Effector memory CD8-positive, alpha-beta T cell (primary cell): ENCODE data around the gene CXCL14.

Experiments used
- ATAC-seq: fragments of 150-1000 bp; cut with Tn5 transposase; replicated peaks from 2 replicates; pipeline ENCODE4 v1.10.0; 2021; ENCODE audit warnings: mild to moderate bottlenecking, moderate library complexity
- DNase-seq, 3 experiments: peaks; one replicate each; pipeline ENCODE4 v3.0.0; 2021
- H3K27ac Mint-ChIP-seq, 2 donors: one replicate each; pipeline ENCODE4 v1.8.0; 2022; ENCODE audit warnings: mild to moderate bottlenecking in 2 of 2, mixed read lengths in 2 of 2, moderate library complexity in 2 of 2
- H3K27me3 Mint-ChIP-seq, 2 donors: one replicate each; pipeline ENCODE4 v1.8.0; 2022; ENCODE audit warnings: mixed read lengths in 2 of 2
- H3K36me3 Mint-ChIP-seq: one replicate; pipeline ENCODE4 v1.8.0; 2022; ENCODE audit warnings: mild to moderate bottlenecking, moderate library complexity, mixed read lengths; ENCODE audit not compliant: insufficient read depth
- H3K4me1 Mint-ChIP-seq, 2 donors: one replicate each; pipeline ENCODE4 v1.8.0; 2022; ENCODE audit warnings: low read depth in 2 of 2, mixed read lengths in 2 of 2
- H3K4me3 Mint-ChIP-seq, 2 donors: one replicate each; pipeline ENCODE4 v1.8.0; 2022; ENCODE audit warnings: mild to moderate bottlenecking in 2 of 2, mixed read lengths in 2 of 2, moderate library complexity in 2 of 2
- H3K9me3 Mint-ChIP-seq, 2 donors: one replicate each; pipeline ENCODE4 v1.8.0; 2022; ENCODE audit warnings: mixed read lengths in 2 of 2

The CXCL14 gene

DNA sequence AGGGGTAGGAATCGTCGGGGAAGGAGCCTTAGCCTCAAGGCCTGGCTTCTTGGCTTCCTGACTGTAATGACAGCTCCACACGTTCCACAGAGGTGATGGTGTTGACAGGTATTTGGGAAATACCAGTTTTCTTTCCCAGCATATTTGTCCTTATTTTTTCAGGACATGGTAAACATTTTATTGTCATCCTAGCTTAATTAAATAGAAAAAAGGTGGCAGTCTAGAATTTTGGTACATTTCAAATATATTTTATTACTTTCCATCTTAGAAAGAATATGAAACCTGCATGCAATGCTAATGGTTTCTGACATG is 8.4 kb downstream of the CXCL14 start:
- DNase-seq (no peak), ATAC-seq (no peak)
- H3K27ac Mint-ChIP-seq: no peak overlapping the region
- peaks cover 6 to 13% of the 10 kb centered on the region in 2 donors for H3K4me1 Mint-ChIP-seq
- H3K36me3 Mint-ChIP-seq: no peaks in the 10 kb centered on the region
- H3K9me3 Mint-ChIP-seq: no peaks in the 10 kb centered on the region
- peaks cover 12 to 76% of the 10 kb centered on the region in 2 donors for H3K27me3 Mint-ChIP-seq
- H3K4me3 Mint-ChIP-seq: no peak overlapping the region

DNA sequence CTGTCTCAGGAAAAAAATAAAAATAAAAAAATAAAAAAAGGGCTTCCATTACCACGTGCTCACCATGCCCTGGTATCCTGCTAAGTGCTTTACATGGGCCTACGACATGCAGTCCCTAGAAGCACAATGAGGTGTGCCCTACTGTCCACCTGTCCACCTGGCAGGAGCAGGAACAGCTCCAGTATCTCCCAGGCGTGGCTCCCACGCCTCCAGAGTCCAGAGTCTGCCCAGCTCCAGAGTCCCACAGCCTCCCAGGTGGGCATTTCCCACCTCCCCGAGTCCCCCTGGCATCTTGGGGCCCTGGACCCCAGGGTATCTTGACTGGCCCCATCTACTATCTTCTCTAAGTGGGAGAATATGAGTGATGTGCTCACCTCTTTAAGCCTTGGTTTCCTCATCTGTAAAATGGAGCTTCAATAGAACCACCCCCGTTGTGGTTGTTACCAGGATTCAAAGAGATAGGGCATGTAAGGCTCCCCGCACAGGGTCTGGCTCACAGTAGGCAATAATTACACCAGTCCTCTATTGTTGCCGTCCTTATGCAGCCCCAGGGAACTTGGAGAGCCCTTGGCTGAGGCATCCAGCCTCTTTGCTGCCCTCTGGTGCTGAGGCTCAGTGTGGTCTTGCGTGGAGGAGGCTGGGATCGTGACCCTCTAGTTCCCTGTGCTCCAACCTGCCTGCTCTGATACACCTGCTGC is 8.9 kb downstream of the CXCL14 start:
- Mint-ChIP-seq H3K9me3 (no peaks in the 10 kb centered on the region), H3K27ac (no peak overlapping the region), H3K27me3 (peaks cover 10 to 71% of the 10 kb centered on the region in 2 donors), H3K4me1 (peaks cover 6 to 13% of the 10 kb centered on the region in 2 donors), H3K4me3 (no peak overlapping the region), H3K36me3 (no peaks in the 10 kb centered on the region)
- ATAC-seq: no peak
- no peak for DNase-seq

DNA sequence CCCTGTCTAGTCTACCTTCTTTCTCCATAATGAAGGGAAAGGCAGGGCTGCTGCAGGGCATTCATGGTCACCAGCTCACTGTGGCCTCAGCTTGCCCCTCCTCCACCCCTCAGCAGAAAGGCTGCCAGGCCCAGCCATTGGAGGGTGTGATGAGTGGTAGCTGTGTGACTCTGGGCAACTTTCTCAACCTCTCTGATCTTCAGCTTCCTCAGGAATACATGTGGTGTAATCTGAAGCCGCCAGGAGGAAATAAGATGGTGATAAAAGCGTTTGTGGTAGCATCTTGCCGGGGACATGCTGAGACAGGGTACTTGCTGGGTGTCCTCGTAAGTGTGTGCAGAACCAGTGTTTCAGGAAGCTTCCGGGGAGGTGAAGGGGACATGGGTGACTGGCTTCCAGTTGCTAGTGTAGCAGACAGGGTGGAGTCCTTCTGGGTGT is 9.8 kb downstream of the CXCL14 start:
- peaks cover 6 to 13% of the 10 kb centered on the region in 2 donors for H3K4me1 Mint-ChIP-seq
- peaks cover 10 to 62% of the 10 kb centered on the region in 2 donors for H3K27me3 Mint-ChIP-seq
- H3K9me3 Mint-ChIP-seq: no peaks in the 10 kb centered on the region
- ATAC-seq (no peak), DNase-seq (no peak)
- H3K4me3 Mint-ChIP-seq: no peak overlapping the region
- no peak overlapping the region for H3K27ac Mint-ChIP-seq
- H3K36me3 Mint-ChIP-seq: no peaks in the 10 kb centered on the region

DNA sequence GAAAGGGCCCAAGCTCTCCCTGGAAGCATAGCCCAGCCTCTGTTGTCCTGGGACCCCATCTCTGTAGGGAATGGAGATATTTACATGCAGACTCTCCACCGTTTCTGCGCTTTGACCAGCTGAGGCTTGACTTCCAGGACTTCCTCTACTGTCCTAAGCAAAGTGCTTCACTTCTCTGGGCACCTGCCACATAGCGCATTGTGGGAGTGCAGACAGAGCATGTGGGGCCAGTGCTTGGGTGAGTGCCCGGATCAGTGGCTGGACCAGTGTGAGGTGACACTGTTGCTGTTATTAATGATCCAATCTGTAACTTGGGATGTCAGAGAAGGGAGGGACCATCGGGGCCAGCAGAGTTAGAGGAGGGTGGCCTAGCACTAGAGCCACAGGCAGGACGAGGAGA is 10.5 kb downstream of the CXCL14 start:
- Mint-ChIP-seq H3K27me3 (peaks cover 10 to 55% of the 10 kb centered on the region in 2 donors), H3K27ac (no peak overlapping the region), H3K9me3 (no peaks in the 10 kb centered on the region), H3K4me3 (no peak overlapping the region), H3K4me1 (peaks cover 6 to 13% of the 10 kb centered on the region in 2 donors), H3K36me3 (no peaks in the 10 kb centered on the region)
- ATAC-seq (no peak), DNase-seq (no peak)

DNA sequence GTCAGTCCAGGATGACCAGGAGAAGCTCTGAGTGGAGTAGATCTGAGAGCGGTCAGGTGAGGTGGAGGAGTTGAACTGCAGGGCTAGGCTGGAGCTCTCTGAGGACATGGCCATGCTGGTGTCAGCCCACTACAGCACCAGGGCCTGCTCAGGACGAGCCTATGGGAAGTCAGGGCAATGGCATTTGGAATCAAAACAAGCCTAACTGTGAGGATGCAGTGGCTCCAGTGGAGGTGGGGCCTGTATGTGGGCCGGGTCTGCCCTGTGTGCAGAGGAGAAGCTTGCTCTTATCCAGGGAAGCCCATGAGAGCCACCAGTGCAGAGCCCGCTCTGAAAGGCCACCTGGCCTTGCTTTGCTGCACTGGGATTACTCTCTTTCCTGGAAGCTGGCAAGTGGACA is 11.1 kb downstream of the CXCL14 start:
- Mint-ChIP-seq H3K9me3 (no peaks in the 10 kb centered on the region), H3K27me3 (peaks cover 6 to 50% of the 10 kb centered on the region in 2 donors), H3K27ac (no peak overlapping the region), H3K4me1 (peaks cover 6 to 13% of the 10 kb centered on the region in 2 donors), H3K4me3 (no peak overlapping the region), H3K36me3 (no peaks in the 10 kb centered on the region)
- ATAC-seq (no peak), DNase-seq (no peak)

DNA sequence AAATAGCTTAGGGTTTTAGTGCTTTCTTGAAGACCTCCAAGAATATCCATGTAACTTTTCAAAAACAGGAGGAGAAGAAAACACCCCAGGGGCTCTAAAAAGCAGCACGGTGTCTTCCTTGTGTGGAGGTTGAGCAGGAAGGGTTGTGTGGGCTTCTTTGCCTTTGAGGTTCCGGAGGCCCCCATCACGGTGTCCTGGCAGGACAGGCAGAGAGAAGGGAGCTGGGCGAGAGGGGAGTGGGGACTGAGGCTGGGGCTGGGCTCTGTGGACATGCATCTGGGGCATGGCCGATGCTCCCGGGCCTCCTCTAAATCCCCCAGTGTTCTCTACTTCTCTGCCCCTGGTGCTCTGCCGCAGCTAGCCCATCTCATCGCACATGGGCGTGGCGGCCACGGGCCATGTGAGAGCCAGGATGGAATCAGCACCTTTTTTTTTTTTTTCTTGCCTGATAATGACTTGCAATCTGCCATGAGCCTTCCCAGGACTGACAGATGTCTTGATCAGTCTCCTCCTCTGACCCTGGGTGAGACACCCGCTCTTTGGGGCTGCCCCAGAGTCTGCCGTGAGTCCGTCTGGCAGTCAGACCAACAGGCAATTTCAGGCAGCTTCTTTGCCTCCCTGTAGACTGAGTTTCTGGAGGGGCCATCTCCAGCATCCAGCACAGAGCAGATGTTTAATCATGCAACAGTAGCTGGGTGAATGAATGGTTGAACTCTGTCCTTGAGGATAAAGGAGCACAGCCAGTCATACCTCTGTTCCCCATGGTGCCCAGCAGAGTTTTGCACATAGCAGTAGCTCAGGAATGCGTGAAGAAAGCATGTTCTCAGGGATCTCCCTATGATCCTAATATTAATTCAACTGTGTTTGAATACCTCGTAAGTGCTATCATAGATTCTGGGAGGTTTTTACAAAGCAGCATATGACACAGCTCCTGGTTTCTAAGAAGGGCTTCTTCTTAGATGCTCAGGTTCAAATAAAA is 12.1 kb downstream of the CXCL14 start:
- Mint-ChIP-seq H3K36me3 (no peaks in the 10 kb centered on the region), H3K27me3 (peaks cover 0 to 46% of the 10 kb centered on the region in 2 donors), H3K9me3 (no peaks in the 10 kb centered on the region), H3K4me3 (no peak overlapping the region), H3K4me1 (peaks cover 6 to 13% of the 10 kb centered on the region in 2 donors), H3K27ac (no peak overlapping the region)
- DNase-seq: no peak
- no peak for ATAC-seq

DNA sequence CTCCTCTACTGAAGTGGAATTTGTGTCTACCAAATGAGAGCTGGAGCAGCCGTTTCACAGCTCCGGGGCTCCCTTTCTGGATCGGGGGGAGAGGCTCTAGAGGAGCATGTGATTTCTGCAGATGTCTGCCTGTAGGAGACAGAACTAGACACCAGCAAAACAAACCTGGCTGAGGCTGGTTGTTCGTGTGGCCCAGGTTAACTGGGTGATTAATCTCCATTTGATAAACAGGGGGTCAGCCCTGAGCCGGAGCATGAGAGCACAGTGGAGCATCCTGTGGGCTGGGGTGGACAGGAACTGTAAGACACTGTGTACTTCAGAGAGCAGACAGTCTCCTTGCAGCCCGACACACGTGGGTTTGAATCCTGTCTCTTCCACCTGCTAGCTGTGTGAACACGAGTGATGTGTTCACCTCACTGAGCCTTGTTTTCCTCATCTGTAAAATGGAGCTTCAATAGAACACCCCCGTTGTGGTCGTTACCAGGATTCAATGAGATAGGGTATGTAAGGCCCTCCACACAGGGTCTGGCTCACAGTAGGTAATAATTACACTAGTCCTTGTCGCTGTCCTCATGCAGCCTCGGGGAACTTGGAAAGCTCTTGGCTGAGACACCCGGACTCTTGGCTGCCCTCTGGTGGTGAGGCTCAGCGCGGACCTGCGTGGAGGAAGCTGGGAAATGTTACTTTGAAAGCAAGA is 12.9 kb downstream of the CXCL14 start:
- no peaks in the 10 kb centered on the region for H3K36me3 Mint-ChIP-seq
- no peak overlapping the region for H3K4me3 Mint-ChIP-seq
- DNase-seq (peak; percentile 57 to 60 (median 59)), ATAC-seq (peak; percentile 76)
- H3K4me1 Mint-ChIP-seq: peaks cover 7 to 15% of the 10 kb centered on the region in 2 donors
- peaks cover under 1 to 48% of the 10 kb centered on the region in 2 donors for H3K27me3 Mint-ChIP-seq
- no peaks in the 10 kb centered on the region for H3K9me3 Mint-ChIP-seq
- no peak overlapping the region for H3K27ac Mint-ChIP-seq

DNA sequence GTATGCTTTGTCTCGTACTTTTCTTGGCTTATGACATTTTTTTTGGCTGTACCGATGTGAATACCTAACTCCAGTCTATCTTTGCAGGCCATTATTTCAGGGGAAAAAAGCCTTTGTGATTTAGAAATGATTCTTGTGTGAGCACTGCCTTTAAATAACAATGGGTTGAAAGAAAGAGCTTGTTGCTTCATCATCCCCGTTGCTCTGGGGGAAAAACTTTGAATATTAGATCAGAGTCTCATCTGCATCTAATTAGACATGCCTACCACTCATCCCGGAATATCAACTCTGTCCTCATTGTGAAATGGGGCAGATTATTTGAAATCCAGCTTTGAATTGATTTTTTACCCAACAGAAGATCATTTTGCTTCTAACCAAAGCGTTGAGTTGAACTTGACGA is 13.5 kb downstream of the CXCL14 start:
- peaks cover 11 to 17% of the 10 kb centered on the region in 2 donors for H3K4me1 Mint-ChIP-seq

DNA sequence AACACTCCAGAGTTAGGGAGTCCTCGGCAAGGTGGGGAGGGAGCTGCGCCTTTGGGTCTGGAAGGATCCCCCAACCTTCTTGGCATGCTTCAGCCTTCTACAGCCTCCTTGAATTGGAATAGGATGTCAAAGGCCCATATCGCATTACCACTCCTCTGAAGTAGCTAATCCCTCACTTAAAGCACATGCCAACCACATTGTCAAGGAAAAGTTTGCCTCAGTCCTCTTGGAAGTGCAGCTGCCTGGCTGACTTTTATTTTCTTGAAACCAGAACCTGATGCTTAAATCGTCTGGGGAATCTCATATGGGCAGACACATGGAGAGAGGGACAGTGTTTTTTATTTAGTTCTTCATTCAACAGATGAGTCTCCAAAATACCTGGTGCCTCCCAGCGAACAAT is 14.5 kb downstream of the CXCL14 start:
- Mint-ChIP-seq H3K27ac (no peak overlapping the region), H3K4me3 (no peak overlapping the region), H3K4me1 (peaks cover 11 to 17% of the 10 kb centered on the region in 2 donors), H3K9me3 (no peaks in the 10 kb centered on the region), H3K27me3 (peaks cover 11 to 48% of the 10 kb centered on the region in 2 donors), H3K36me3 (no peaks in the 10 kb centered on the region)
- ATAC-seq (no peak), DNase-seq (no peak)

More for the DNA sequence above, 13.5 kb downstream of the CXCL14 start:
- Mint-ChIP-seq H3K27ac (no peak overlapping the region), H3K9me3 (no peaks in the 10 kb centered on the region), H3K36me3 (no peaks in the 10 kb centered on the region), H3K27me3 (peaks cover 7 to 53% of the 10 kb centered on the region in 2 donors), H3K4me3 (no peak overlapping the region)
- no peak for ATAC-seq
- DNase-seq: no peak

DNA sequence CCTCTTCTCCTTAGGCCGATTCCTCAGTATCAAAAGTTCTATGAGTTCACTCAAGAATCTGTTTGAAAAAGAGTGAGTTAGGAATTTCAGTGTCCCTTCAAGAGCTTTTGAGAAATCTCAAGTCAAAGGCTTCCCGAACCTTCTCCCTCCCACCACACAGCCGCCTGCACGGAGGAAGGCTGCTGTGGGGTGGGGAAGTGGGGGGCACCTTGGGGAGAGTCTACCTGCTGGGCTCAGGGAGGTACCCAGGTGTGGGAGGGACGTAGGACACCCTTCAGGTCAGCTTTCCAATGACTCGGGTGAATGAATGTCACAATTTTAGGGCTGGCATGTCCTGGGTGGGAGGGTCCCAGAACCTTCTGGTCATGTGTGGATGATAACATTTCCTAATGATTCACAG is 17.5 kb downstream of the CXCL14 start:
- Mint-ChIP-seq H3K4me1 (peaks cover 5 to 7% of the 10 kb centered on the region in 2 donors), H3K4me3 (no peak overlapping the region), H3K27ac (no peak overlapping the region), H3K36me3 (no peaks in the 10 kb centered on the region), H3K9me3 (no peaks in the 10 kb centered on the region), H3K27me3 (peaks cover 31 to 45% of the 10 kb centered on the region in 2 donors)
- ATAC-seq (no peak), DNase-seq (no peak)

DNA sequence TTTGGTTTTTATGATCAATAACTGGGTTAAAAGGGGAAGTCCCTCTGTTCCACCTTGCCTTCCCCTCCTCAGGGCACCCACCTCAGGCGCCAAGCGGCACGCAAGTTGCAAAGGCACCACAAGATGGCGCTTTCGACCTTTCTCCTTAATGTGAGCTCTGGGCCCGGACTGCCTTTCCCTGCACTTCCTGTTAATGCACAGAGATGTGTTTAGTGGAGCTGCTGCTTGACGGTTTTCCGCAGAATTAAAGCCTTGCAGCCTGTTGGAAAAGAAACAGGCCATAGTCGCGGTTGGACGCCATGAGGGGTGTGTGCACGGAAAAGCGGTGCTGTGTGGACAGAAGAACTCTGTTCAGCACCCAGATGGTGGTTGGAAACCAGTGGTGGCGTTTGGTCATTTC is 17.9 kb downstream of the CXCL14 start:
- Mint-ChIP-seq H3K4me3 (no peak overlapping the region), H3K9me3 (no peaks in the 10 kb centered on the region), H3K36me3 (no peaks in the 10 kb centered on the region), H3K27ac (no peak overlapping the region), H3K27me3 (peaks cover 35 to 45% of the 10 kb centered on the region in 2 donors), H3K4me1 (peaks cover 4 to 5% of the 10 kb centered on the region in 2 donors)
- ATAC-seq (peak; percentile 71), DNase-seq (peak; percentile 39 to 53 (median 45))

DNA sequence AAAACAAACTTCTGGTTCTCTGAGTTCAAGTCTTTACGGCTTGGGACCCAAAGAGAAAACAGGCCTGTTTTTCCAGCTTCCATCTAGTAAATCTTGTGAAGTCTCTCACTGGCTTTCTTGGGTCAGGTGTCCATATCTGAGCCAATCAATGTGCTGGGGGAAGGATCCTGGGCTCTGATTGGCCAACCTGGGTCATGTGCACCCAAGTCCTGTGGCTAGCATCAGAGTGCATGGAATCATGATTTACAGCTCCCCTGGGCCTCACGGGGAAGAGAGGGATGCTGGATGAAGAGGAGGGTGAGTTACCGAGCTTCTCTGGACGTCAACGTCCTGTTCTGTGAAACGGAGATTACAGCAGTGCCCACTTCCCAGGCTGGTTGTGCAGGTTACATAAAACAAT is 19.4 kb downstream of the CXCL14 start:
- Mint-ChIP-seq H3K4me1 (peaks cover 4 to 5% of the 10 kb centered on the region in 2 donors), H3K9me3 (no peaks in the 10 kb centered on the region), H3K27ac (no peak overlapping the region), H3K27me3 (peaks cover 41 to 51% of the 10 kb centered on the region in 2 donors), H3K4me3 (no peak overlapping the region), H3K36me3 (no peaks in the 10 kb centered on the region)
- DNase-seq (no peak), ATAC-seq (no peak)

DNA sequence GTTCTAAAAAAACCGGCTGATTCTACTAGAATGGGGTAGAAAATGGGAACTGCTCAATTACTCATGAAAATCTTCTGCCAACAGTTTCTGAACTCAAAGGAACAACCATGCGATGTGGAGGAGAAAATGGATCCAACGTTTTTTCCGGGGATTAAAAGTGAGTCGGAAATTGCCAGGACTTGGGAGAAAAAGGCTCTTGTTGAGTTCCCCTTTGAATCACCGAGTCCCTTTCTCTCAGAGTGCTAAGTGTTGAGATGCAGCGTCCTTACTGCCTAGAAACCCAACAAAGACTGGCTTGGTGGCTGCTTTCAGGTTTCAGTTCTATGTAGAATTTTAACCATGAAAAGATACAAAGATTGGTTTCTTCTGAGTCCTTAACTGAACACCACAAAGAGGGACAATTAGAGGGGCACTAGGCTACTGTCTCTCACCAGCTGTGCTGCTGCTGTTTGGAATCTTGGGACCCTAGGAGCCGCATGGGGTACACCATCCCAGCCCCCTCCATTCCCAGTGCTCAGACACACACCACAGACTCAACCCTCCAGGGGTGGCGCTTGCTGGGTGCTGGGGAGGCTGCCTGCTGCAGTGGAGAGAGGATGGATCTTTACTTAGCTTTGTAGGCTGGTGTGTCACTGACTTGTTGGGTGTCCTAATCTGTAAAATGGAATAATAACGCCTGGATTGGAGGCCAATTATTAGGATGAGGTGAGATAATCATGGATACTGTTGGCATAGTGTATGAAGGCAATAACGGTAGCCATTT is 21.5 kb downstream of the CXCL14 start:
- no peaks in the 10 kb centered on the region for H3K9me3 Mint-ChIP-seq
- no peaks in the 10 kb centered on the region for H3K36me3 Mint-ChIP-seq
- H3K27ac Mint-ChIP-seq: no peak overlapping the region
- peaks cover 47 to 59% of the 10 kb centered on the region in 2 donors for H3K27me3 Mint-ChIP-seq
- no peak overlapping the region for H3K4me3 Mint-ChIP-seq
- peaks cover 4 to 5% of the 10 kb centered on the region in 2 donors for H3K4me1 Mint-ChIP-seq
- no peak for DNase-seq
- no peak for ATAC-seq
